Esophagus muscularis mucosa (tissue), 4 donors: ENCODE results near the gene CTAG1A.
"Not testable (repeated sequence)": the region's sequence is repeated elsewhere in the genome, so short reads cannot be mapped to it uniquely, and the experiment has no call there.

Experiments used
- CTCF ChIP-seq, 3 experiments: fragments of 200-600 bp in 2 of 3; fragments of 450-650 bp in 1 of 3; sonication (generic) in 2 of 3; IDR thresholded peaks; one replicate each; pipeline ENCODE4 v1.5.1; 2017 to 2019; ENCODE audit warnings: antibody characterized with exemption in 3 of 3, mild to moderate bottlenecking in 2 of 3, moderate library complexity in 1 of 3
- EP300 ChIP-seq: sonication (generic); formaldehyde crosslinking; IDR thresholded peaks from one replicate; pipeline ENCODE4 v1.6.1; 2017; ENCODE audit warnings: antibody characterized with exemption
- POLR2A ChIP-seq: fragments of 450-650 bp; IDR thresholded peaks from one replicate; pipeline ENCODE4 v1.6.1; 2017; ENCODE audit warnings: antibody characterized with exemption, moderate library complexity, mild to moderate bottlenecking, low read depth
- POLR2AphosphoS5 ChIP-seq, 2 donors: sonication (generic); formaldehyde crosslinking; IDR thresholded peaks; one replicate each; pipeline ENCODE4 v1.6.1; 2017; ENCODE audit warnings: antibody characterized with exemption in 2 of 2

- not testable (repeated sequence) for TF ChIP-seq CTCF (IDR thresholded peaks at IDR 0.05); POLR2A; EP300; POLR2AphosphoS5 (IDR thresholded peaks at IDR 0.05)
Observed at GRCh38 chrX:154608823-154609222, 23.9 kb downstream of the CTAG1A start.
